GM03348 (cell line): ENCODE results near the gene AUTS2.
A peak's percentile ranks its signal among the peaks of the same experiment; 100 is the strongest.
"Not testable (repeated sequence)": the region's sequence is repeated elsewhere in the genome, so short reads cannot be mapped to it uniquely, and the experiment has no call there.

ENCODE experiments used
- DNase-seq: peaks from one replicate; pipeline ENCODE4 v3.0.0; 2012; ENCODE audit warnings: low spot score

Gene AUTS2

DNA sequence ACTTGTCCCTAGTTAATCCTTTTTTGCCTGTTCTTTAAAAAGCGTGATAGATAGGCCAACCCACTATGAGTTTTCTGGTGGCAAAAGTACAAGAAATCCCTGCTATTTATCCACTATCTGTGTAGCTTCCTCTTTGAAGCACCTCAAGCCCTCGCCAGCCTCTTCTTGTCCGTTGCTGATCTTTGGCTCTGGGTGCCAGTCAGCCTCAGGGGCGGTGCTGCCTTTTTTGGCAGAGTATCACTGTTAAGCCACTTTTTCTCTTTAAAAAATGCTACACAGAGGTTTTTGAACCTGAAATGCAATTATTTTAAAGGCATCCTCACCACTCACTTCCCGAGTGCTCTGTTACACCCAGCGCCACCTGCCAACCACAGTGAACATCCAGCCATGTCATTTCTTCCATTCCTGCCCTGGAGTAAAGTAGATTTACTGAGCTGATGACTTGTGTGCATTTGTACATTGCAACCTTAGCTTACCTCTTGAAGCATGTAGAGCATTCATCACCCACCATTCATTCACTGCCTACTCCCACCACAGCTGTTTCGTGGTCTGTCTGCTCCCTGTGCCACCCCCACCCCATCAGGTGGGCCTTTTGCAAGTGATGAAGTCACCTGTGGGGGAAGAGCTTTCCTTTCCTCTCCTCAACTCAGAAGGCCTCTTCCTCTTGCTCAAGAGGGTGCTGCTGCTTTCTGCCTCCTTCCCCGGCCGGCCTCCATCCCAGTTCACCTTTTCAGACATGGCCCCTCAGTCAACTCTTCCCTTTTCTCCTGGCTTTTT is 1119.5 kb downstream of the AUTS2 start:
- no peak for DNase-seq

DNA sequence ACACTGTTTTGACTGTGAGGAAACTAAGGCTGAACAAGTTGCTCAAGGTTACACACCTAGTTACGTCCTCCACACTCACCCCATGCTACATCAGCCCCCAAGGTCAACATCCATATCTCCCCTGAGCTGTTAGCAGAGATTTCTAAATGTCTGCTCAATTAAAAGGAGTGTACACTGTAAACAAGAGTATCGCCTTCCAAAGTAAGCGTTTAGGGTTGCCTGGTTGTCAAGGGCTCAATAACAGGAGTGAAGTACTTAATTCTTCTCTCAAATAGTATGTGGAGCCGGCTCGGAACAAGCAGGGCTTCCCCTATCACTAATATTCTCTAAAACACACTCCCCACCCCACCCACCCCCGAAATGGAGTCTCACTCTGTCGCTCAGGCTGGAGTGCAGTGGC is 1120.8 kb downstream of the AUTS2 start:
- no peak for DNase-seq

DNA sequence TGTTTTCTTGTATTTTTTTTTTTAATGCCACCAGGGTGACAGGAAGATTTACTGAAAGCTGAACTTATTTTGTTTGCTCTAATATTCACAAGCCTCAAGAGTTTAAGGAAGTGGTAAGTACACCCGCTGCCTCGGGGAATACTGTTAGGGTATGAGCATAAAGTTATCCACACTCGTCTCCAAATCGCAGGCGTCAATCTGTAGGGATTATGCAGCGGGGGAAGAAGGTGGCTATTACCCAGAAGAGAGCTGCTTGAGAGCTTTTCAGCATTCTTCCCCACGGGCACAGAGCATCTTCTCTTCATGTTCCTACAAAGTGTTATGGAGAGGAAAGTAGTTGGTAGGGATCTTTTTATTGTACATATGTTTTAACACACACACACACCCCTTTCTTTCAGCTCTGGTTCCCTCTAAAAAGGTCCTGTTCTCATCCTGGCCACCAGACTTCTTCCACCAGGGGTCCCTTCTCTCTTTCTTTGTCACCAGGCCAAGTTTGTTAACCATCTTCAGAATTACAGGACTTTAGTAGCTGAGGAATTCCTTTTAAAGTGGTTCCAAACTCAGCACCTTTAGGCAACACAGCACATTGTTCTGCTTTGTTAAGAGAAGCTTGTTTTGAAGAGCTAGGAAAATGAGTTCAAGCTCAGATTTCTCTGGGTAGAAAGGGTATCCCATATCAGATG is 1122.1 kb downstream of the AUTS2 start:
- DNase-seq = no peak

DNA sequence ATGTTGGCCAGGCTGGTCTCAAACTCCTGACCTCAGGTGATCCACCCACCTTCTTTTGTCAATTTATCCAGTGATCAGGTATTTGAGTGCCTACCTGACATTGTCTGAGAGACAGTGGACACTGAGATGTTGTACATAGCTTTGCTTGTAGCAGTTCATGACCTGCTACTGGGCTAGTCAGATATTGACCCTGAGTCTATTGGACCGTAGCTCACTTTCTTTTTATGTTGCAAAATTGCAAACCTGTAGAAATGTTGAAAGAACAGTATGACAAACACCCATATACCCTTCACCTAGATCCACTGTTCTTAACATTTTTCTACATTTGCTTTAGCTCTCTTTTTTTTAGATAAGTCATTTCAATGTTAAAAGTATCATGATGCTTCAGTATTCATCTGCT is 1123.2 kb downstream of the AUTS2 start:
- DNase-seq = no peak

DNA sequence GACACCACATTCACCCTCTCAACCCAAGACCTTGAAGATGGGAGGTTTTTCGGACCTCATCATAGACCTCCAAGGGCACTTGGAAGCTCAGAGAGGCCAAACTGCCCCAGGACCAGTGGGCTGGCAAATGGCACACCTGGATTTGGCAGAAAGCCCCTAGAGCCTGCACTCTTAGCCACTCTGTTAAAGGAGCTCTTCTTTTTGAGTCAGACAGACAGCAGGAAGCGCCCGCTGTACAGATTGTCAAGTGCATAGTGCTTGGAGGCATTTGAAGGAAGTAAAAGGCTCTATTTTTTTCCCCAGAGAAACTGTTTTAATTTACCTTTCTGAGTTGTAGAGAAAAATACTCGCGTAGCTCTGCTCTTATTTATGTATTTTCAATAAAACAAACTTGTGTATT is 1125.1 kb downstream of the AUTS2 start:
- DNase-seq = no peak

DNA sequence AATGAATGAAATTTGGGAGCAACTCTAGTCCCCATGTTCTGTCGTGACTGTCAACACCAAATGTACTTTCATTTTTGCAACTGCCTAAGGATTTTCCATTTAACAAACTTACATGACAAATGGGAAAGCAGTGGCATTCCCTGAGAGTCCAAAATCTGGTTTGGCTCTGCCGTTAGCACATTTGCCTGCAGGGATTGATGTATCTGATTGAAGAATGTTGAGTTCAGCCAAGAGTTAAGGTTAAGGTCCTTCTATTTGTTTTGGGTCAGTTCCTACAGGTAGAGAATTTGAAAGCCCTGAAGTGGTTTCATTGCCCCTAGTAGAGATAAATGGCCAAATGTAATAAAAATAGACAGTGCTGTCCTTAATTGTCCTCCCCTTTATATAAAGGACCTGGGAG is 1127.2 kb downstream of the AUTS2 start:
- DNase-seq = no peak

DNA sequence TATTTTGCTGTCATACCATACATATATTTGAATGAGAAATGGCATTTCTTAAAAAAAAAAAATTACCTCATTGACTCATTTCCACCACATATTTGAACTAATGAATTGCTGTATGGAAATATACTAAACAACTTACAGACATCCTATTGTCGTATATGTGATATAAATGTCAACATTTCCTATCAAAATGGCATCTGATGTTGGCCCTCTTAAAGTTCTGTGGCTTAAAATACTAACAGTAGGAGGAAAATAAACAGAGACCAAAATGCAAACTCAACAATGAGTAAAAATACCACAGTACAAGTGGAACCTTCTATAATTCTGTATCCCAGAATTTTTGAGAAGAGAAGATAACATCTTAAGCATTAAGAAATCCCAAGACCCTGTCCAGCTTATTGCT is 1128.0 kb downstream of the AUTS2 start:
- DNase-seq = no peak

DNA sequence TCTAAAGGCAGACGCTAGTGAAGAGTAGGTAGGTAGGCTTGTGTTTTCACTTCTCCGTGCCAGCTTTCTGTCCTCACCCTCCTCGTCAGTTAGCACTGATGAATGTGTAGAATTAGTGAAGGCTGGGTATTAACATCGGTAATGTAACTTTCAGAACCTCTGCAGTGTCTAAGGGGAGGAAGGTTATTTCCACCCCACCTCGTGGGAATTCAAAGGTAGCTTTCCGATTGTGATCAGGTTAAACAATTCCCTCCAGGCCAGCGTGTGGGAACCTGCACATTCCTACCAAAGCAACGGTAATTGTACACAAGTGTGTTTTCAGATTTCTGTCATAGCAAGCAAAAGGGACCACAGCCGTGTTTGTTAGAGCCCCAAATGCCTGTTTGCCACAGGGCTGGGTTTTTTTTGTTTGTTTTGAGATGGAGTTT is 1128.7 kb downstream of the AUTS2 start:
- DNase-seq = no peak

DNA sequence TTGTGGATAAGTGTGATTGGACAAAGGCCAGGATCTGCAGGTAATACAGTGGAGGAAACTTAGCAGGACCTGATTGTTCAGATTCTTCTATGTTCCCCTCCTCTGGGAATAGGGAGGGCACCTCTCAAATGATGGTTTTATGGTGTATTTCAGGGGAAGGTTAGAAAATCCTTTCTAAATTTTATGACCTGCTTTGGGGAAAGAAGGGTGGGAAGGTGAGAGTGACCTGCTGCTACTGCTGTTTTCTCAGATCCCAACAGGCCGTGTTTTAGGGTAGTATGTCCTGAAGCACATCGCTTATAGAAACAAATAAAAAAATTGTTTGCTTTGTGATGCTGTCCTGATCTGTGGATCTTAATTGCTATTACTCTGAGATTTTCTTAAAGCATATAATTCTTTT is 1129.6 kb downstream of the AUTS2 start:
- DNase-seq = no peak

DNA sequence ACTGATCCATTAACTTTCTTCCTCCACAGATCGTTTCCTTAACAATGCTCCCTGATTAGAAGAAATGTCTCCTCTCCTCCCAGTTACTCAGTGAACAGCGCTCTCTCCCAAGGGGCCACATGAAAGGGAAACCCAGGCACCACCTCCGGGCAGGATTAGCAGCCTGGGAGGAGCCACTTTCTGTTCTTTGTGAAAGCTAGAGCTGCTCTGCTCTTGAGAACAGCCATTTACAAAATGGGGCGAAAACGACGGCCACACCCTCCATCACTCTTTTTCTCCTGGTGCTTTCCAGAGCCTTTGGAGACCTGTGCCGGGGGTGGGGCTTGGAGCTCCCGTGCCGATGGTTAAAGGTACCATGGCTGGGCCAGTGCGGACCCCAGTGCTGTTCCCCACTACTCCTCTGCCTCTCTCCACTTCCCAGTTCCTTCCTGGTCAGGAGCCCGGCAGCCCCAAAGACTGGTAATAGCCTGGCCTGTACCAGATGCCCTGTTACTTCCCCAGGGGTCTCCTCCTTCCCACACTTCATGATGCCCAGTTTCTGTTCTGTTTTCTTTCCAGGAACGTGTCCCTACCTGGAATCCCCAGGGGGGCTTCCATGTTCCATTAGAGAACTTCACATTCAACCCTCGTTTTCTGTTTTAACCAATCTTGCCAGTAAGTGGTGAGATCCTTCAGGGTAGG is 1130.7 kb downstream of the AUTS2 start:
- no peak for DNase-seq

DNA sequence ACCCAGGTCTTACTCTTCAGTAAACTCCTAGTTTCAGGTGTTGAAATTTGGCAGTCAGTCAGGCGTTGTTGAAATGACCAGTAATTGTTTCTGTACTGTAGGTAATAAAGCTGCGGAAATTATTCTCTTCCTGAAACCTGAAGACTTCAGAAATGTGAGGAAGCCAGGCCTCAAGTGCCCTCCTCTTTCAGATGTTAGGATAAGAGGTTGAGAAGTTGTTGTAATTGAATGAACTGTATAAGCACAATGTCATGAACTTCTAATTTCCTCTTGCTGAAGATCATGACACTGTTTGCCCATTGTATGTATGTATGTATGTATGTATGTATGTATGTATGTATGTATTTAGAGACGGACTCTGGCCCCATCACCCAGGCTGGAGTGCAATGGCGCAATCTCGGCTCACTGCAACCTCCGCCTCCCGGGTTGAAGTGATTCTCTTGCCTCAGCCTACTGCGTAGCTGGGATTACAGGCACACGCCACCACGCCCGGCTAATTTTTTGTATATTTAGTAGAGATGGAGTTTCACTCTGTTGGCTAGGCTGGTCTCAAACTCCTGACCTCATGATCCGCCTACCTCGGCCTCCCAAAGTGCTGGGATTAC is 1131.4 kb downstream of the AUTS2 start:
- not testable (repeated sequence) for DNase-seq

DNA sequence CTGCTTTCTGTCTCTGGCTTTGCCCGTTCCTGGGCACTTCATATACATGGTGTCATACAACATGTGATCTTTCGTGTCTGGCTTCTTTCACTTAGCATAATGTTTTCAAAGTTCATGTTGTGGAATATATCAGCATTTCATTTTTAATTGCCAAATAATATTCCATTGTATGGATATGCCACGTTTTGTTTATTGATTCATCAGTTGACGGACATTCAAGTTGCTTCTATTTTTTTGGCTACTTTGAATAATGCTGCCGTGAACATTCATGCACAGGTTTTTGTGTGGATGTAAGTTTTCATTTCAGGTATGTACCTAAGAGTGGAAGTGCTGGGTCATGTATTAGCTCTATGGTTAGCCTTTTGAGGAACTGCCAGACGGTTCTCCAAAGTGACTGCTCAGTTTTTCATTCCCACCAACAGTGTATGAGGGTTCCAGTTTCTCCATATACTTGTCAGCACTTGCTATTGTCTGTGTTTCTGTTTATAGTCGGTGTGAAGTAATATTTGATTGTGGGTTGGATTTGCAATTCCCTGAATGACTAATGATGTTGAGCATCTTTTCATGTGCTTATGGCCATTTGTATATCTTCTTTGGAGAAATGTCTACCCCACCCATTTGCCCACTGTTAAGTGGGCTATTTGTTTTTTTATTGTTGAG is 1132.3 kb downstream of the AUTS2 start:
- no peak for DNase-seq

DNA sequence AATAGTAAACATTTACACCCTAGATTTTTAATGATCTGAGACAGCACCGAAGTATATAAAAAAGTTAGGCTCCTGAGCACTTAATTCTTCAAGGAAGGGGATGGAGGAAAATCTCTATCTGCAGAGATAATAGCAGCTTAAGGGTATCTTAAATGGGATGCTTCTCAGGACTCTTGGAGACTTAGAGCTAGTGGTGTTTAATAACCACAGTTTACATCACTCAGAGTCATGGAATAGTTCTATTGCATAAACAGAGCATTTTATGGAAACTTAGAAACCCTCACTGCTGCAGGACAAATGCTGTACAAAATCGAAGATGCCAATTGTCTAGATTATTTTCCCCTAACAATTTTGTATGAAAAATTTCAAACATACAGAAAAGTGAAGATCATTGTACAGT is 1134.8 kb downstream of the AUTS2 start:
- no peak for DNase-seq

DNA sequence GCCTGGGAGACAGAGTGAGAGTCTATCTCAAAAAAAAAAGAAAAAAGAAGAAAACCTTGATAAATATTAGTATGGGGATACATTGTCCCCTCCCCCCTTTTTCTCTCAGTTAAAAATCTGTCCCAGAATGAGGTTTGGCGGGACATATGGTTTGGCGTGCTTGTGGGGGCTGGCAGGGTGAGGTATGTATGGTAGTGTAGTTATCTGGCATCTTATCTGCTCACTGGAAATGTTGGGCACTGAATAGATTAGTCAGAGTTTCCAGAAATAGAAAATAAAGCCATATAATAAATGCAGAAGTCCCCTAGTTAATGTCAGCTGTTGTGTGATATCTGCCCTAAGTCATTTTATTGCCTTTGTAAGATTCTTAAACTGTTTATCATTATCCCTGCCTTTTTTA is 1136.1 kb downstream of the AUTS2 start:
- peak; percentile 19 for DNase-seq

DNA sequence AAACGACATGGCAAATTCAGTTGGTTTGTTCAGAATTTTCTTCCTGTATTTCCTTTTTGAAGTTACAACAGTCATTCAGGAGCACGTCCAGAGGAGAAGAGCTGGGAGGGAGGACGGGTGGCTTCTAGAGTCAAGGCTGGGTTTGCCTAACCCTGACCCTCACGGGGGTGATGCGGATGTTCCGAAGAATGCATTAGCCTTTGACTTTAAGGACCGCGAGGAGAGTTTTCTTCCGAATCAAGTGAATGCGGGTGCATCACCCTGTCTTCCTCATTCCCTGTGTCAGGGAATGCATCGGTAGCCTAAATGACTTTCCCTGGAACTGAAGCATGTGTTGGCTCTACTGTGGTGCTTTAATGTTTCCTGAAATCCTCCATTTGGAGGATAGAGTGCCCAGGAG is 1137.0 kb downstream of the AUTS2 start:
- no peak for DNase-seq

DNA sequence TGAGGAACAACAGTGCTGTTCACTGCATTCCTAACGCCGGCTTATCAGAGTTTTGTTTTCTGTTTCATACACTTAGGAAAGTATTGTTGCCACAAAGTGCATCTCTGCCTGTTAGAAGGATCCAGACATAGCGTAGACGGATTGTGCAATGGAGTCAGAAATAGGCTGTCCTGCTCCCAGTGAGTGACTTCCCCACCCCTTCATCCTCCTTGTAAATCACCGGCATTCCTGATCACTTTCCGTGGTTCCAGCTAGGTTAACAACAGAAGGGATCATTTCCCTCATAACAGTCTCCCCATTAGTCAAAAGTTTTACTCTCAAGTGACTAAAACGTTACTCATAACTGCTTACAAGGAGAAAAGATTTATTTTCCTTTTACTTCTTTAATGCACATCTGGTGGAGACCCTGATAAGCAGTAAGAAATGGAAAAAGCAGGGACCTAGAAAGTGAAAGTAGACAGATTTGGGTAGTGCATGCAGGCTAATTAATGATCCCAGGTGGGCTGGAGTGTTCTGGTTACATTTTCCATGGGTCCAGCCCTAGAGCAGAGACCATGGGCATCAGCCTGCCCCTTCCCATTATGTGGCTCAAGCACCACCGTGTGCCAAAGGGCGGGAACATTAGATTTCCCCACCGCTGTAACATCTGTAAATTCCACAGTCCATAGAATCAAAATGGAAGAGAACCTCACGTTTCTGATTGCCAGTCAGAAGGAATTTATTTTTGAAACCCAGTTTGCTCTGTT is 1138.6 kb downstream of the AUTS2 start:
- DNase-seq = peak; percentile 87

DNA sequence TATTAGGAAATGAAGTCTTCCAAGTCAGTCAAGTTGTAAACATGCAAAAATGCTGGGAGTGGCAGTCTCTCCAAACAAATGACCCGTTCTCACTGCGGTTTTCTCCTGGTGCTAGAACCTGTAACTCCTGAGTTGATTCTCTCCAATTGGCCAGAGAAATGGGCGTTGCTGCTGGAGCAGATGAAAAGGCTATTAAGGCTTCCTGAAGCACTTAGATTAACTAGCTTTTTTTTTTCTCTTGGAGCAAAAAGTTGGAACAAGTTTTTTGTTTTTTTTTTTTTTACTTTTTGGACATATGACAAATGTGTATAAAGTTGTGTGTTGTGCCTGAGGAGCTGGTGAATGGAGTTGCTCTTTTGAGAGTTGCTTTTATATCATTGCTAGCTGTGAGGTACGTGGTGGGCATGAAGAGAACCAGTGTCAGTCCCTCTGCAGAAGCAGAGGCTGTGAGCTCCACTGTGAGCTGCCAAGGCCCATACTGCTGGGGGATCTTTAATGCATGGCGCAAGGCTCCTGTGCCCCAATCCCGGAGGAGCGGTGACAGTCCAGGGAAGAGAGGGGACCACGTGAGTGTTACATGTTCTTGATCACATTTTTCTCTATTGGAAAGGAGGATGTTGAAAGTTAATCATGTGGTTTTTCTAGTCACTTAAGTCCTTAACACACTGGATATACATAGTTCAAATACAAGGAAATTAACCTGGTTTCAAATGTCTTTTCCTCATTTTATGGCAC is 1140.0 kb downstream of the AUTS2 start:
- DNase-seq = peak; percentile 42

DNA sequence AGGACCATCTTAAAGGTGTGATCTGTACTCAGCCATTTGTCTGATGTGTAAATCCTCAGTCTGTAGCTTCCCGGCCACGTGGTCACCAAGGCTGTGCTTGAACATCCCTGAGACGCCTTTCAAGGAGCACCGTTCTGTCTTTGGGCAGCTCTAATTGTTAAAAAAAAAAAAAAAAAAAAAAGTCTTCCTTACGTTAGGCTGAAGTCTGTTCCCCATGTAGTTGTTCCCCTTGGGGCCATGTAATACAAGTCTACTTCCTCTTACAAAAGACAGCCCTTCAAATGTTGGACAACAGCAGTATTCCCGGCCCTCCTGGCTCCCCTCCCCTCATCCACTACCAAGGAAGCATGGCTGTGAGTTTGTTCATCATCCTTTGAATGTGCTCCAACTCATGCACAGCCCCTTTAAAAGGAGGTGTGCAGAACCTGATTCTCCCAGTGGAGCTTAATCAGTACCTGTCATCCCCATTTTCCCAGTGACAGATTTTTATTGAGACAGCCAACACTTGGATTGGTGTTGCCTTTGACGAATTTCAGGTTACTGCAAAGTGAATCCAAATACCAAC is 1141.5 kb downstream of the AUTS2 start:
- DNase-seq = no peak

DNA sequence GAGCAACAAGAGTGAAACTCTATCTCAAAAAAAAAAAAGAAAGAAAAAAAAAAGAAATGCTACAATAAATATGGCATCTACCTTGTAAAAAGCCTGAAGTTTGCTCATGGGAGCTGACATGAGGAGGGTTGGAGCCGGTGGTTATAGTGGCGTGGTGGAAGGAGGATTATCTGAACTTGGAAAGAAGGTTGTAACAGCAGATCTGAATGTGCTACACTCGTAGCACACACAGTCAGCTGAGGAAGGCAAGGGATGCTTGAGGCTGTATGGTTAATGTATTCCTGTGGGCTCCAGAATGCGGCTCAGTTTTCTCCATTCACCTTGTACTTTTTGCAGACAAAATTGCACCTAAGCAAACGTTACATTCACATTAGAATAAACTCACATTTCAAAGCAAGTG is 1143.4 kb downstream of the AUTS2 start:
- DNase-seq = no peak

DNA sequence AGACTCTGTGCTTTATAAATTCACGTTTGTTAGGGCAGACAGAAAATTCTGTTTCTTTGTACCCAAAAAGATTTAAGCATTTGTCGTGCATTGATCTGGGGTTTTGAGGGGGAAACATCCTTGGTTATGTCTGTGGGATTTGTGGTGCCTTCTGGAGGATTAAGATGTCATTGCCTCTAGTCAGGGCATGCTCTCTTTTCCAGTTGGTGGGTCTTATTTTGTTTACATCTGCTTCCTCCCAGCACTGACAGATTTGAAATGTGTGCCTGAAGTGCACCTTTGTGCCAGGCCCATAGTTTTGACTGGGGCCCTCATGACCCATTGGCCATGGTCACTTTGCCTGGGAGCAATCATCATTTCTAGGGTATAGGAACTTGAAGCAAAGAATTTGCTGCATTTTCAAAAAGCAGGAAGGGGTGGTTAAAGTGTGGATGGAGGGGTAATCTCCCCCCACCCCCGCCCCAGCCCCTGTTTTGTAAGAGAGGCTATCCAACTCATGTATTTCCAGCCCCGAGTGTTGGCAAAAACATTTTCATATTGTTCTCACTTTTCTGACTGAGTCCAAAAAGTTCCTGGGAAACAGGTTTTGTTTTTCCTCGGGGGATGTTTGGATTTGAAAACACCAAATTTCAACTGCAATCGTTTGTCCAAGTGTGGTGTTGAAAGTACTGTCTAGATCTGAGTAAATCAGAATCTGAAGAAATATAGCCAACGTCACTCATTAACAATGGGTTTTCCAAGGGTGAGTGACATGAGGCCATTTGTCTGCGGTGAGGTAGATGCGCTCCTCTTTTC is 1145.5 kb downstream of the AUTS2 start:
- DNase-seq = no peak
